ENCODE data around the gene NYNRIN. TPM values are rescaled to one million over a fixed set of nuclear protein-coding genes. Genes with fewer than 3 reads are reported as not detected.

NYNRIN gene
- total RNA-seq, 1 experiment from 2014 or later = 2.7 TPM

- peak; percentile 82 for DNase-seq
- CTCF ChIA-PET = no interaction called here
Measured at GRCh38 chr14:24461336-24461735, 62.5 kb downstream of the NYNRIN start.

GRCh38 chr14:24463017-24463883, 64.4 kb downstream of the NYNRIN start:
- ATAC-seq = no peak
- CTCF ChIA-PET = no interaction called here
- intact Hi-C loops (cut with micrococcal nuclease) = no loop called here

More at GRCh38 chr14:24461336-24461735, 62.5 kb downstream of the NYNRIN start:
- Histone ChIP-seq H3K4me3 (ENCODE audit: low read length) (no peak overlapping the region), H3K4me1 (ENCODE audit: insufficient read depth, low read length) (peaks cover 23% of the 10 kb centered on the region), H2AFZ (ENCODE audit: low read length) (peak overlapping the region; percentile 62; the same call in 1 of the 2 replicates), H3K9ac (ENCODE audit: low read length) (no peak overlapping the region), H3K4me2 (ENCODE audit: low read length) (peak overlapping the region; percentile 30), H4K20me1 (ENCODE audit: low read length) (no peaks in the 10 kb centered on the region), H3K27ac (ENCODE audit: low read length) (peak overlapping the region; percentile 78), H3F3A (ENCODE audit: low read length, unreplicated experiment) (peaks cover 7% of the 10 kb centered on the region), H3K36me3 (ENCODE audit: low read depth, low read length) (peaks cover 3% of the 10 kb centered on the region; the same call in 1 of the 2 replicates), H3K27me3 (ENCODE audit: low read length) (no peaks in the 10 kb centered on the region), H3K79me2 (ENCODE audit: low read length) (no peaks in the 10 kb centered on the region), H3K9me2 (replicated peaks; ENCODE audit: low read length) (0 out of 2 replicates have a peak, but pooled peaks cover 3% of the 10 kb centered on the region), H3K9me3 (ENCODE audit: low read length) (no peaks in the 10 kb centered on the region)
- TF ChIP-seq EZH2phosphoT487 (IDR thresholded peaks at IDR 0.05; ENCODE audit: borderline replicate concordance, low read length) (no peak), CTCF (conservative IDR thresholded peaks at IDR 0.05; ENCODE audit: low read depth, low read length) (no peak), EZH2 (IDR thresholded peaks at IDR 0.05; ENCODE audit: low read length, unreplicated experiment) (no peak)
- POLR2A ChIA-PET (ENCODE audit: unreplicated experiment) = no interaction called here
- peak; percentile 89 for ATAC-seq
- no TSS peak for BruUV-seq (replicated peaks)
- intact Hi-C loops (cut with micrococcal nuclease) = no loop called here

More at GRCh38 chr14:24463017-24463883, 64.4 kb downstream of the NYNRIN start:
- Histone ChIP-seq H3K27me3 (ENCODE audit: low read length) (no peaks in the 10 kb centered on the region), H3K4me2 (ENCODE audit: low read length) (no peak overlapping the region), H3K4me1 (ENCODE audit: insufficient read depth, low read length) (peaks cover 23% of the 10 kb centered on the region), H3K4me3 (ENCODE audit: low read length) (no peak overlapping the region), H3K9me2 (replicated peaks; ENCODE audit: low read length) (0 out of 2 replicates have a peak, but pooled peaks cover 3% of the 10 kb centered on the region), H3F3A (ENCODE audit: low read length, unreplicated experiment) (peaks cover 7% of the 10 kb centered on the region), H3K27ac (ENCODE audit: low read length) (no peak overlapping the region), H3K9ac (ENCODE audit: low read length) (no peak overlapping the region), H4K20me1 (ENCODE audit: low read length) (no peaks in the 10 kb centered on the region), H2AFZ (ENCODE audit: low read length) (no peak overlapping the region), H3K36me3 (ENCODE audit: low read depth, low read length) (peaks cover 3% of the 10 kb centered on the region; the same call in 1 of the 2 replicates), H3K79me2 (ENCODE audit: low read length) (no peaks in the 10 kb centered on the region), H3K9me3 (ENCODE audit: low read length) (no peaks in the 10 kb centered on the region)
- POLR2A ChIA-PET (ENCODE audit: unreplicated experiment) = no interaction called here
- BruUV-seq (replicated peaks) = no TSS peak
- TF ChIP-seq EZH2phosphoT487 (IDR thresholded peaks at IDR 0.05; ENCODE audit: borderline replicate concordance, low read length) (no peak), CTCF (conservative IDR thresholded peaks at IDR 0.05; ENCODE audit: low read depth, low read length) (no peak), EZH2 (IDR thresholded peaks at IDR 0.05; ENCODE audit: low read length, unreplicated experiment) (no peak)
- no peak for DNase-seq

Measured in PC-3 (cell line).